Mucosa of rectum (tissue), 2 donors: ENCODE data around the gene ACYP2.
"Not testable (repeated sequence)": the region's sequence is repeated elsewhere in the genome, so short reads cannot be mapped to it uniquely, and the experiment has no call there.

Experiments
- H3K27ac ChIP-seq, 2 donors: one replicate each; pipeline ENCODE4 v1.7.0; 2013; ENCODE audit warnings: inconsistent platforms in 2 of 2, low read depth in 2 of 2, low read length in 2 of 2
- H3K27me3 ChIP-seq, 2 donors: one replicate each; pipeline ENCODE4 v1.7.0; 2013; ENCODE audit warnings: low read length in 2 of 2; ENCODE audit not compliant: control insufficient read depth in 2 of 2, insufficient read depth in 2 of 2
- H3K36me3 ChIP-seq, 2 donors: one replicate each; pipeline ENCODE4 v1.7.0; 2013; ENCODE audit warnings: low read length in 2 of 2; ENCODE audit not compliant: control insufficient read depth in 2 of 2, insufficient read depth in 2 of 2
- H3K4me1 ChIP-seq, 2 donors: one replicate each; pipeline ENCODE4 v1.7.0; 2013; ENCODE audit warnings: low read length in 2 of 2, mild to moderate bottlenecking in 1 of 2; ENCODE audit not compliant: control insufficient read depth in 2 of 2, insufficient read depth in 2 of 2
- H3K4me3 ChIP-seq, 2 donors: one replicate each; pipeline ENCODE4 v1.7.0; 2013; ENCODE audit warnings: low read length in 2 of 2
- H3K9ac ChIP-seq, 2 donors: one replicate each; pipeline ENCODE4 v1.7.0; 2013; ENCODE audit warnings: low read length in 2 of 2, low read depth in 1 of 2, mild to moderate bottlenecking in 1 of 2
- H3K9me3 ChIP-seq, 2 donors: one replicate each; pipeline ENCODE4 v1.7.0; 2013; ENCODE audit warnings: low read length in 2 of 2; ENCODE audit not compliant: control insufficient read depth in 2 of 2
- donor health status: healthy.
- donor health status: Normal muscosa, but diverticular disease.

Gene ACYP2

GRCh38 chr2:54096141-54096540 is 19.3 kb upstream of the ACYP2 start:
- H3K36me3 ChIP-seq, H3K9ac ChIP-seq, H3K9me3 ChIP-seq, H3K27ac ChIP-seq, H3K27me3 ChIP-seq, H3K4me3 ChIP-seq, H3K4me1 ChIP-seq: not testable (repeated sequence)

GRCh38 chr2:54097124-54097523 is 18.3 kb upstream of the ACYP2 start:
- Histone ChIP-seq H3K27me3 (no peaks in the 10 kb centered on the region), H3K27ac (no peak overlapping the region), H3K4me3 (no peak overlapping the region), H3K36me3 (no peaks in the 10 kb centered on the region), H3K9ac (no peak overlapping the region), H3K9me3 (no peaks in the 10 kb centered on the region), H3K4me1 (peaks cover 0 to 3% of the 10 kb centered on the region in 2 donors)

DNA sequence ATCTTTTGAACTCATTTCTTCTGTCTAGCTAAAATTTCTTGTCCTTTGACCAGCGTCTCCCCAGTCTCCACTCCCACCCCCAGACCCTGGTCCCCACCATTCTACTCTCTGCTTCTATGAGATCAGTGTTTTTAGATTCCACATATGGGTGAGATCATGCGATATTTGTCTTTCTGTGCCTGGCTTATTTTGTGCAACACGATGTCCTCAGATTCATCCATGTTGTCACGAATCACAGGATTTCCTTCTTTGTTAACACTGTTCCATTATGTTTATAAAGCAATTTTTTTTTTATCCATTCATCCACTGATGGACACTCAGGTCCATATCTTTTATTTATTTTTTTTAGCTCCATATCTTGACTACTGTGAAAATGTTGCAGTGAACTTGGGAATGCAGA is 16.0 kb upstream of the ACYP2 start:
- Histone ChIP-seq H3K9ac (no peak overlapping the region), H3K36me3 (no peaks in the 10 kb centered on the region), H3K27ac (no peak overlapping the region), H3K9me3 (no peaks in the 10 kb centered on the region), H3K27me3 (no peaks in the 10 kb centered on the region), H3K4me3 (no peak overlapping the region), H3K4me1 (no peaks in the 10 kb centered on the region)

GRCh38 chr2:54099829-54100585 is 15.4 kb upstream of the ACYP2 start:
- Histone ChIP-seq H3K4me3 (no peak overlapping the region), H3K36me3 (no peaks in the 10 kb centered on the region), H3K9ac (no peak overlapping the region), H3K4me1 (no peaks in the 10 kb centered on the region), H3K9me3 (no peaks in the 10 kb centered on the region), H3K27ac (no peak overlapping the region), H3K27me3 (no peaks in the 10 kb centered on the region)

DNA sequence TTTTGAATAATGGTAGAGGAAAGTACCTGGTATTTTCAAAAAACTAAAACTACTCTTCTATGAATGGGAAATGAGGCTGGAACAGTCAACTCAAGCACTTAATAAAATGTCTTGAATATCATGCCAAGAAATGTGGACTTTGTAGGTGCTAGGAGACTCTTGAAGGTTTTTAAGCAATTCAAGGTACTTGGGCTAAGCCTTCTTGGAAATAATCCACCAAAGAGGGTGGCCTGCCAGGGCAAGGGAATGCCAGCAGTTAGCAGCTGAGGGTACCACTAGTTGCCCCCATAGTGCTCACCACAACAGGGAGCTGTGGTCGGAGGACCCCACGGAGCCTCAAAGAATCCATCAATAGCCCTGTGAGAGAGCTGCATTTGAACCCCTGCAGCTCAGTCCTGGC is 14.6 kb upstream of the ACYP2 start:
- Histone ChIP-seq H3K4me3 (no peak overlapping the region), H3K4me1 (no peaks in the 10 kb centered on the region), H3K36me3 (no peaks in the 10 kb centered on the region)

GRCh38 chr2:54103454-54104314 is 11.7 kb upstream of the ACYP2 start:
- H3K36me3 ChIP-seq = no peaks in the 10 kb centered on the region
- no peak overlapping the region for H3K9ac ChIP-seq
- no peaks in the 10 kb centered on the region for H3K9me3 ChIP-seq
- no peaks in the 10 kb centered on the region for H3K4me1 ChIP-seq
- H3K27me3 ChIP-seq = no peaks in the 10 kb centered on the region
- H3K27ac ChIP-seq = no peak overlapping the region
- H3K4me3 ChIP-seq = no peak overlapping the region

More for the DNA sequence above, 14.6 kb upstream of the ACYP2 start:
- Histone ChIP-seq H3K9me3 (no peaks in the 10 kb centered on the region), H3K27me3 (no peaks in the 10 kb centered on the region), H3K27ac (no peak overlapping the region), H3K9ac (no peak overlapping the region)

GRCh38 chr2:54106631-54107454 is 8.6 kb upstream of the ACYP2 start:
- Histone ChIP-seq H3K27me3 (no peaks in the 10 kb centered on the region), H3K9me3 (no peaks in the 10 kb centered on the region), H3K4me3 (no peak overlapping the region), H3K9ac (no peak overlapping the region), H3K27ac (no peak overlapping the region), H3K36me3 (no peaks in the 10 kb centered on the region), H3K4me1 (no peaks in the 10 kb centered on the region)

DNA sequence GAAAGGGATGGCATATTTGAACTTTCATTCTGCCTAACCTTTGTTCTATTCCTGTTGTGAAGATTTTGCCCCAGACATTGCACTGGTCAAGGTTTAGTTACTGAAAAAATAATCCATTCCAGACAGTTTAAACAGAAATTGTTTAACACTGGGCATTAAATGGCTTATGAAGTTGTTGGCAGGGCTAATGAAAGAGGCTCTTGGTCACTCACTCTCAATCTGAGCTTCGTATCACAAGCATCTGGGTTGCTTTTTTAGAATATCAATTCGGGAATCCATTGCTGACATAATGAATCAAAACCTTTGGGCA is 8.0 kb upstream of the ACYP2 start:
- Histone ChIP-seq H3K27ac (no peak overlapping the region), H3K27me3 (no peaks in the 10 kb centered on the region), H3K36me3 (no peaks in the 10 kb centered on the region), H3K4me3 (no peak overlapping the region), H3K4me1 (no peaks in the 10 kb centered on the region), H3K9me3 (no peaks in the 10 kb centered on the region), H3K9ac (no peak overlapping the region)

DNA sequence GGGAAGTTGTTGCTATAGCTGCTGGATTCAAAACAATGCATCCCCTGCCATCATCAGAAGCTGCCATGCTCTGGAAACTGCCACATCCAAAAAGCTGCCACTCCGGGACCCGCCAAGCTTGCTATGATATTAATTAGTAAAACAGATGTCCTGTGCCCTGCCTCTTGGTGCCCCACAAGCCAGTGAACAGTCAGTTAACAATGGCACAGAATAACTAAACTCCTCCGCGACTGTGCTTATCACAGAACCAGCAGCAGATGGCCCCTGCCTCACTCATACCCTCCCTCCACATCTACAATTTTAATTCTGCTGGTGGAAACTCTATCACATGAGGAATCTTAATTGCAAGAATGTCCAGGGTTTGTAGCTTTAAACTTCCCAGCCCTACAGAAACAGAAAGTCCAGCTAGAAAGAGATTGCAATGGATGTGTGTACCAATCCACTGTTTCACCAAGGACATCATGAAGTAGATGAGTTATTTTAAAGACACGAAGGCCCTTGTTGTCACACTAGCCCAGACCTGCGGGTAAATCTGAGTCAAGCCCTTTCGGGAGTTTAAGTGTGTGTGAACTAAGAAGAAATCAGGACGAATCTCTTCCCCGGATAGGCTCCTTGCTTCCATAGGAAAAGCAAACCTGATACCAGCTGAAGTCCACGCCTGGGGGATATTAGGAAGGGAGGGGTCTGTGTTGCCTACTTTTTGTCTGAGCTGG is 7.4 kb upstream of the ACYP2 start:
- H3K36me3 ChIP-seq = no peaks in the 10 kb centered on the region
- no peak overlapping the region for H3K27ac ChIP-seq
- H3K9me3 ChIP-seq = no peaks in the 10 kb centered on the region
- no peaks in the 10 kb centered on the region for H3K4me1 ChIP-seq
- H3K4me3 ChIP-seq = no peak overlapping the region
- H3K27me3 ChIP-seq = no peaks in the 10 kb centered on the region
- no peak overlapping the region for H3K9ac ChIP-seq
